Urinary bladder (tissue), 2 donors: ENCODE data around the gene PNPLA6. TPM values are rescaled to one million over a fixed set of nuclear protein-coding genes. Genes with fewer than 3 reads are reported as not detected.

Source experiments
- polyA plus RNA-seq: library from polyadenylated mRNA; stranded (reverse); fragments of 200-250 nt; gene quantifications from one replicate; pipeline ENCODE4 v1.2.3, GENCODE V29; 2013
- small RNA-seq: library from RNA; depleted of rRNA; stranded (forward); fragments of <200 nt; gene quantifications from one replicate; pipeline ENCODE3, GENCODE V24; 2014
- total RNA-seq: library from RNA; depleted of rRNA; stranded (reverse); fragments of >200 nt; gene quantifications from one replicate; pipeline ENCODE4 v1.2.3, GENCODE V29; 2014
- donor health status: healthy.

The PNPLA6 gene
- total and polyA plus RNA-seq, 2 donors = 25.2 to 54.1 TPM

Small RNAs within 50 kb of the gene (small RNA-seq; reads per million reads assigned to genes)
- gene AC008878.2 = not detected

Other genes starting within 250 kb of the PNPLA6 start
- gene INSR, start 241.3 kb upstream of the PNPLA6 start, total RNA-seq = 38.6 TPM
- 15.3 TPM for gene INSR, start 241.3 kb upstream of the PNPLA6 start, polyA plus RNA-seq
- gene ARHGEF18, start 186.8 kb upstream of the PNPLA6 start, total RNA-seq = 20.7 TPM
- 24.2 TPM for gene ARHGEF18, start 186.8 kb upstream of the PNPLA6 start, polyA plus RNA-seq
- 1.6 TPM for gene PEX11G, start 46.7 kb upstream of the PNPLA6 start, total RNA-seq
- 5.2 TPM for gene PEX11G, start 46.7 kb upstream of the PNPLA6 start, polyA plus RNA-seq
- 19.0 TPM for gene ZNF358, start 19.6 kb upstream of the PNPLA6 start, total RNA-seq
- 115 TPM for gene ZNF358, start 19.6 kb upstream of the PNPLA6 start, polyA plus RNA-seq
- 6.9 TPM for gene MCOLN1, start 13.1 kb upstream of the PNPLA6 start, total RNA-seq
- 35.5 TPM for gene MCOLN1, start 13.1 kb upstream of the PNPLA6 start, polyA plus RNA-seq
- 0.90 TPM for gene CAMSAP3, start 60.1 kb downstream of the PNPLA6 start, total RNA-seq
- gene CAMSAP3, start 60.1 kb downstream of the PNPLA6 start, polyA plus RNA-seq = 2.0 TPM
- gene XAB2, start 93.8 kb downstream of the PNPLA6 start, total RNA-seq = 18.1 TPM
- gene XAB2, start 93.8 kb downstream of the PNPLA6 start, polyA plus RNA-seq = 47.7 TPM
- gene PET100, start 94.1 kb downstream of the PNPLA6 start, total RNA-seq = 17.5 TPM
- 61.8 TPM for gene PET100, start 94.1 kb downstream of the PNPLA6 start, polyA plus RNA-seq
- not detected for gene PCP2, start 98.0 kb downstream of the PNPLA6 start, total RNA-seq
- gene PCP2, start 98.0 kb downstream of the PNPLA6 start, polyA plus RNA-seq = 0.19 TPM
- gene STXBP2, start 101.4 kb downstream of the PNPLA6 start, total RNA-seq = 9.9 TPM
- gene STXBP2, start 101.4 kb downstream of the PNPLA6 start, polyA plus RNA-seq = 25.3 TPM
- 2.3 TPM for gene RETN, start 133.3 kb downstream of the PNPLA6 start, total RNA-seq
- 17.8 TPM for gene RETN, start 133.3 kb downstream of the PNPLA6 start, polyA plus RNA-seq
- gene MCEMP1, start 141.4 kb downstream of the PNPLA6 start, total RNA-seq = 0.26 TPM
- 1.1 TPM for gene MCEMP1, start 141.4 kb downstream of the PNPLA6 start, polyA plus RNA-seq
- gene TRAPPC5, start 145.1 kb downstream of the PNPLA6 start, total RNA-seq = 21.6 TPM
- gene TRAPPC5, start 145.1 kb downstream of the PNPLA6 start, polyA plus RNA-seq = 112 TPM
- 0.21 TPM for gene FCER2, start 166.4 kb downstream of the PNPLA6 start, total RNA-seq
- 0.90 TPM for gene FCER2, start 166.4 kb downstream of the PNPLA6 start, polyA plus RNA-seq
- 0.48 TPM for gene CLEC4G, start 196.4 kb downstream of the PNPLA6 start, total RNA-seq
- gene CLEC4G, start 196.4 kb downstream of the PNPLA6 start, polyA plus RNA-seq = 1.1 TPM
- gene CD209, start 211.8 kb downstream of the PNPLA6 start, total RNA-seq = 6.2 TPM
- 5.3 TPM for gene CD209, start 211.8 kb downstream of the PNPLA6 start, polyA plus RNA-seq
- not detected for gene CLEC4M, start 227.5 kb downstream of the PNPLA6 start, total RNA-seq
- not detected for gene CLEC4M, start 227.5 kb downstream of the PNPLA6 start, polyA plus RNA-seq